Esophagus mucosa (tissue), 1 donor: ENCODE measurements around the gene PHF13. TPM values are rescaled to one million over a fixed set of nuclear protein-coding genes. Genes with fewer than 3 reads are reported as not detected.

Source experiments
- ATAC-seq: fragments of 200-7000 bp; cut with Tn5 transposase; one replicate; pipeline ENCODE4 v1.9.1; 2020
- total RNA-seq: library from RNA; stranded (reverse); gene quantifications from one replicate; pipeline ENCODE4 v1.2.4, GENCODE V29; 2023
- donor health status: DM: yes; HTN: yes; CAD: no.

Gene PHF13
- total RNA-seq, 1 donor from 2014 or later = 7.5 TPM

DNA sequence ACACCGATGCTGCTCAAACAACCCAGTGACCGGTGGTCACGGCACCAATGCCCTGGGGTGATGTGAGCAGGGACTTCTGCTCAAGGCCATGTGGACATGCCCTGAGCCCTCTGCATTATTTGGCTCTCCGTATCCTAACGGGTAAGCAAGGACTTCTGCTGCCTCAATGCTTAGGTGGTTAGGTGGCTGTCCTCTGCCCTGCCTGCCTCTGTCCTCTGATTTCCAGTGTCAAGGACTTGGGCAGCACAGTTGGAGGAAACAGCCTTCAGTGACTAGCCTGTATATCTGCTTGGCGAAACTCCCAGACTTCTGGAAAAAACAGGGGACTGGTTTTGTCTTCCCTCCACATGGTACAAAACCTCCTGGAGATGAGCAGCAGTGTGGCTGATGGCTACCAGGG is 53.6 kb downstream of the PHF13 start:
- ATAC-seq = no peak

DNA sequence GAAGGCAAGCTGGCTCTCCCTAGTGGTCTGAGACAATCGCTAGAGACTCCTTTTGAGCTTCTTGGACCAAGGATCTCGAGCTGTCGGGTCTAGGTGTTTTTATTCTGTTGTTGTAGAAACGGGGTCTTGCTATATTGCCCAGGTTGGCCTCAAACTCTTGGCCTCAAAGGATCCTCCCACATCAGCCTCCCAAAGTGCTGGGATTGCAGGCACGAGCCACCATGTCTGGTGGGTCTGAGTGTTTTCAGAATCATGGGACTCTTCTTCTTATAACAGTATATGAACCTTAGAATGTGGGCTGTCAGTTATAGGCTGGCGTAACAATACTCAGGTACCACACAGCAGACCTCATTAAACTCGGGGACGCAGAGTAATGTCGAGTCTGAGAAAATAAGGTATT is 55.0 kb downstream of the PHF13 start:
- no peak for ATAC-seq

- ATAC-seq = no peak
These were observed 59.0 kb downstream of the PHF13 start for GRCh38 chr1:6672558-6672957.

Other genes with a start within 250 kb of the PHF13 start
- gene ACOT7, start 220.0 kb upstream of the PHF13 start, total RNA-seq = 37.2 TPM
- 47.3 TPM for gene HES2, start 193.8 kb upstream of the PHF13 start, total RNA-seq
- gene ESPN, start 189.0 kb upstream of the PHF13 start, total RNA-seq = 33.4 TPM
- gene TNFRSF25, start 147.6 kb upstream of the PHF13 start, total RNA-seq = 13.1 TPM
- gene PLEKHG5, start 122.1 kb upstream of the PHF13 start, total RNA-seq = 24.4 TPM
- 19.7 TPM for gene NOL9, start 59.2 kb upstream of the PHF13 start, total RNA-seq
- gene TAS1R1, start 58.4 kb upstream of the PHF13 start, total RNA-seq = not detected
- 14.5 TPM for gene ZBTB48, start 33.7 kb upstream of the PHF13 start, total RNA-seq
- gene KLHL21, start 10.9 kb upstream of the PHF13 start, total RNA-seq = 26.6 TPM
- 6.4 TPM for gene THAP3, start 11.1 kb downstream of the PHF13 start, total RNA-seq
- 41.5 TPM for gene DNAJC11, start 88.1 kb downstream of the PHF13 start, total RNA-seq
- gene CAMTA1, start 171.7 kb downstream of the PHF13 start, total RNA-seq = 34.4 TPM